HG03520 (cell line): ENCODE data around the gene WDR81.
"Not testable (repeated sequence)": the region's sequence is repeated elsewhere in the genome, so short reads cannot be mapped to it uniquely, and the experiment has no call there.

ENCODE experiments used
- ATAC-seq: cut with Tn5 transposase; IDR thresholded peaks from one replicate; pipeline ENCODE4 v1.9.1; 2021; ENCODE audit warnings: mild to moderate bottlenecking, moderate library complexity; ENCODE audit not compliant: unreplicated experiment

WDR81 gene

DNA sequence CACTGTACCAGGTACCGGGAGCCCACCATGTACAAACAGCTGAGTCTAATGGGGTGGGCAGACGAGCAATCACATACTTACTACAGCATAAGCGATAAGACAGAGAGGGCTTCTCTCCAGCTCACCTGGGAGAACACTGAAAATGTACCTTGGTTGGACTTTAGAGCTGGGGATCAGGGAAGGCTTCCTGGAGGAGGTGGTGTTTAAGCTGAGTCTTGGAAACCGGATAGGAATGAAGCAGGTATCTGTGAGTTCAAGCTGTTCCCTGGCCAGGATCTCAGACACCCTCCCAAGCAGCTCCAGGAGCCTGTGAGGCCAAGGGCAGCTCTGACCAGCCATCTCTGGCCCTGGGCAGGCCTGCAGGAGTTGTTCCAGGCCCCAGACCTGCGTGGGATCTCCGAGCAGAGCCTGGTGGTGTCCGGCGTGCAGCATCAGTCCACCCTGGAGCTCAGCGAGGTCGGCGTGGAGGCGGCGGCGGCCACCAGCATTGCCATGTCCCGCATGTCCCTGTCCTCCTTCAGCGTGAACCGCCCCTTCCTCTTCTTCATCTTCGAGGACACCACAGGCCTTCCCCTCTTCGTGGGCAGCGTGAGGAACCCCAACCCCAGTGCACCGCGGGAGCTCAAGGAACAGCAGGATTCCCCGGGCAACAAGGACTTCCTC is 29.4 kb downstream of the WDR81 start:
- ATAC-seq = no peak

GRCh38 chr17:1754430-1755112 is 30.1 kb downstream of the WDR81 start:
- no peak for ATAC-seq

DNA sequence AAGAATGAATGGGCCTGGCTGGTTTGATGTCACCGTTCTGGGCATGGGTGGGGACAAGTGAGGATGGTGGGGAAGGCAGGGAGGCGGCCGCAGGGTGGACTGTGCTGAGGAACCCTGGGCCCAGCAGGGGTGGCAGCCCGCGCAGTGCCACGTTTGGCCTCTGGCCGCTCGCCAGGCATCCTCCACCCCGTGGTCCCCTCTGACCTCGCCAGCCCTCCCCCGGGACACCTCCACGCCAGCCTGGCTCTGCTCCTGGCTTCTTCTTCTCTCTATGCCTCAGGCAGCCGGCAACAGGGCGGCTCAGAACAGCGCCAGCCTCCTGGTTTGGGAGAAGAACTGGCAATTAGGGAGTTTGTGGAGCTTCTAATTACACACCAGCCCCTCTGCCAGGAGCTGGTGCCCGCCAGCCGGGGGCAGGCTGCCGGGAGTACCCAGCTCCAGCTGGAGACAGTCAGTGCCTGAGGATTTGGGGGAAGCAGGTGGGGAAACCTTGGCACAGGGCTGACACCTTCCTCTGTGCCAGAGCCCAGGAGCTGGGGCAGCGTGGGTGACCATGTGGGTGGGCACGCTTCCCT is 30.8 kb downstream of the WDR81 start:
- ATAC-seq = no peak

- ATAC-seq = no peak
Measured at GRCh38 chr17:1755827-1756262, 31.3 kb downstream of the WDR81 start.

DNA sequence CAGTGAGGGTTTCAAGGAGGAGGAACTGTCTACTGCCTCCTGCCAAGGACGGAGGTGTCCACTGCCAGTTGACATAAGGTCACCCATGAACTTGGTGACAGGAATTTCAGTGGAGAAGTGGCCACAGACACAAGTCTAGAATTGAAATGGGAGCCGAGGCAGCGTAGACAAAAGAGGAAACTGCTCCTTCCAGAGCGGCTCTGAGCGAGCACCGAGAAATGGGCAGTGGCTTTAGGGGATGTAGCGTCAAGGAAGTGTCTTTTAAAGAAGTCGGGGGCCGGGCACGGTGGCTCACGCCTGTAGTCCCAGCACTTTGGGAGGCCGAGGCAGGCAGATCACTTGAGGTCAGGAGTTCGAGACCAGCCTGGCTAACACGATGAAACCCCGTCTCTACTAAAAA is 34.3 kb downstream of the WDR81 start:
- ATAC-seq = no peak

DNA sequence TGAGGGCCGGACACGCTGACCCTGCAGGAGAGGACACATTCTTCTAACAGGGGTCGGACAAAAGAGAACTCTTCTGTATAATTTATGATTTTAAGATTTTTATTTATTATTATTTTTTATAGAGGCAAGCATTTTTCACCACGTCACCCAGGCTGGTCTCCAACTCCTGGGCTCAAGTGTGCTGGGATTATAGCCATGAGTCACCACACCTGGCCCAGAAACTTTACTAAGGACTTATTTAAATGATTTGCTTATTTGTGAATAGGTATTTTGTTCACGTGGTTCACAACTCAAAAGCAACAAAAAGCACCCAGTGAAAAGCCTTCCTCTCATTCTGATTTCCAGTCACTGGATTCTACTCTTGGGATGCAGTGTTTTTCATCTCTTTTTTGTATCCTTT is 35.0 kb downstream of the WDR81 start:
- ATAC-seq = no peak

GRCh38 chr17:1762233-1762900 is 37.9 kb downstream of the WDR81 start:
- ATAC-seq = no peak

- no peak for ATAC-seq
Measured at GRCh38 chr17:1762901-1763898, 38.7 kb downstream of the WDR81 start.

GRCh38 chr17:1764284-1764683 is 39.8 kb downstream of the WDR81 start:
- ATAC-seq = no peak

DNA sequence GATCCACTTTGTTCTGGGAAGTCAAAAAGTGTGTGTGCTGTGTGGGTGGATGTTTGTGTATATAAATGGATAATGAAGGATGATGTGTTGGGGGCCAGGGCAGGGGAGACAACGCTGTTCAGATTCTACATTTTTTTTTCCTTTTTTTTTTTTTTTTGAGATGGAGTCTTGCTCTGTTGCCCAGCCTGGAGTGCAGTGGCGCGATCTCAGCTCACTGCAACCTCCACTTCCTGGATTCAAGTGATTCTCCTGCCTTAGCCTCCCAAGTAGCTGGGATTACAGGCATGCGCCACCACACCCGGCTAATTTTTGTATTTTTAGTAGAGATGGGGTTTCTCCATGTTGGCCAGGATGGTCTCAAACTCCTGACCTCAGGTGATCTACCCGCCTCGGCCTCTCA is 40.2 kb downstream of the WDR81 start:
- not testable (repeated sequence) for ATAC-seq

- ATAC-seq = no peak
Measured at GRCh38 chr17:1765576-1765975, 41.1 kb downstream of the WDR81 start.

DNA sequence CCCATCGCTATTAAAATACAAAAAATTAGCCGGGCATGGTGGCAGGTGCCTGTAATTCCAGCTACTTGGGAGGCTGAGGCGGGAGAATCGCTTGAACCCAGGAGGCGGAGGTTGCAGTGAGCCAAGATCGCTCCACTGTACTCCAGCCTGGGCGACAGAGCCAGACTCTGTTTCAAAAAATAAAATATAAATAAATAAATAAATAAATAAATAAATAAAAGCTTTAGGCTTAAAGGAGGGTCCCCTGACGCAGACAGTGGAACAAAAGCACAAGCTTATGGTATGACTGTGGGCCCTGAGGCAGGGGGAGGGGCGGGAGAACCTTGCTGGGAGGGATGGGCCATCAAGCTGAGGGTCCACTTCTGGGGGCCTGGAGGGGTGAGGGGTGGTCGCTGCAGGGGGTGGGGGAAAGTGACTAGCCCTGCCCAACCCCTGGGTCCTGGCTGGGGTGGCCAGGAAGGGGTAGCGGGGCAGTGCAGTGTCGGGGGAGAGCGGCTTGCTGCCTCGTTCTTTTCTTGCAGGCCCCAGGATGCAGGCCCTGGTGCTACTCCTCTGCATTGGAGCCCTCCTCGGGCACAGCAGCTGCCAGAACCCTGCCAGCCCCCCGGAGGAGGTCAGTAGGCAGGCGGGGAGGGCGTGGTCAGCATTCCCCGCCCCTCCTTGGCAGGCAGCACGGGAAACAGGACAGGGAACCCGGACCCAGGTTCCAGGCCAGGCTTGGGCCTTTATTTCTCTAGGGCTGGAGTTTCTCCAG is 42.1 kb downstream of the WDR81 start:
- no peak for ATAC-seq

DNA sequence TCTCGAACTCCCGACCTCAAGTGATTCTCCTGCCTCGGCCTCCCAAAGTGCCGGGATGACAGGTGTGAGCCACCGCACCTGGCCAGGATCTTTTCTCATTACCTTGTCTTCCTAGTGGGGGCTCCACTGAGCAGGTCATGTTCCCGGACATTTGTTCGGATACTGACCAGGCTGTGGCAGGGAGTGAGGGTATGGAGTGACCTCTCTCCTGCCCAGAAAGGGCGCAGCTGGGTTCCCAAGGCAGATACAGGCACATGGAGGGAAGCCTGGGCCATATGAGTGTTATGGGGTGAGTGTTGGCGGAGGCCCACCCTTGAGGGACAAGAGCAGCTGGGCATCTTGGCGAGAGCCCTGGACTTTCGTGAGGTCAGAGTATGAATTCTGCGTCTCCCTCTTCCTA is 42.9 kb downstream of the WDR81 start:
- no peak for ATAC-seq

DNA sequence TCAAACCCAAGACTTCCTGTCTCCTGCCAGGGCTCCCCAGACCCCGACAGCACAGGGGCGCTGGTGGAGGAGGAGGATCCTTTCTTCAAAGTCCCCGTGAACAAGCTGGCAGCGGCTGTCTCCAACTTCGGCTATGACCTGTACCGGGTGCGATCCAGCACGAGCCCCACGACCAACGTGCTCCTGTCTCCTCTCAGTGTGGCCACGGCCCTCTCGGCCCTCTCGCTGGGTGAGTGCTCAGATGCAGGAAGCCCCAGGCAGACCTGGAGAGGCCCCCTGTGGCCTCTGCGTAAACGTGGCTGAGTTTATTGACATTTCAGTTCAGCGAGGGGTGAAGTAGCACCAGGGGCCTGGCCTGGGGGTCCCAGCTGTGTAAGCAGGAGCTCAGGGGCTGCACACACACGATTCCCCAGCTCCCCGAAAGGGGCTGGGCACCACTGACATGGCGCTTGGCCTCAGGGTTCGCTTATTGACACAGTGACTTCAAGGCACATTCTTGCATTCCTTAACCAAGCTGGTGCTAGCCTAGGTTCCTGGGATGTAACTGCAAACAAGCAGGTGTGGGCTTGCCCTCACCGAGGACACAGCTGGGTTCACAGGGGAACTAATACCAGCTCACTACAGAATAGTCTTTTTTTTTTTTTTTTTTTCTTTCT is 45.4 kb downstream of the WDR81 start:
- no peak for ATAC-seq

DNA sequence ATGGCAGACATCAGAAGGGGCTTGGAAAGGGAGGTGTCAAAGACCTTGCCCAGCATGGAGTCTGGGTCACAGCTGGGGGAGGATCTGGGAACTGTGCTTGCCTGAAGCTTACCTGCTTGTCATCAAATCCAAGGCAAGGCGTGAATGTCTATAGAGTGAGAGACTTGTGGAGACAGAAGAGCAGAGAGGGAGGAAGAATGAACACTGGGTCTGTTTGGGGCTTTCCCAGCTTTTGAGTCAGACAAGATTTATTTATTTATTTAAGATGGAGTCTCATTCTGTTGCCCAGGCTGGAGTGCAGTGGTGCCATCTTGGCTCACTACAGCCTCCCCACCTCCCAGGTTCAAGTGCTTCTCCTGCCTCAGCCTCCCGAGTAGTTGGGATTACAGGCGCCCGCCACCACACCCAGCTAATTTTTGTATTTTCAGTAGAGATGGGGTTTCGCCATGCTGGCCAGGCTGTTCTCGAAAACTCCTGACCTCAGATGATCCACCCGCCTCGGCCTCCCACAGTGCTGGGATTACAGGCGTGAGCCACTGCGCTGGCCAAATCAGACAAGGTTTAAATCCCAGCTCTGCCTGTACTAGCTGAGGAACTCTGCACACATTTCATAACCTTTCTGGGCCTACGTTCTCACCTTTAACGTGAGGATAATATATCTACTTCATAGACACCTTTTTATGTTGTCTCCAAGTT is 48.6 kb downstream of the WDR81 start:
- not testable (repeated sequence) for ATAC-seq

DNA sequence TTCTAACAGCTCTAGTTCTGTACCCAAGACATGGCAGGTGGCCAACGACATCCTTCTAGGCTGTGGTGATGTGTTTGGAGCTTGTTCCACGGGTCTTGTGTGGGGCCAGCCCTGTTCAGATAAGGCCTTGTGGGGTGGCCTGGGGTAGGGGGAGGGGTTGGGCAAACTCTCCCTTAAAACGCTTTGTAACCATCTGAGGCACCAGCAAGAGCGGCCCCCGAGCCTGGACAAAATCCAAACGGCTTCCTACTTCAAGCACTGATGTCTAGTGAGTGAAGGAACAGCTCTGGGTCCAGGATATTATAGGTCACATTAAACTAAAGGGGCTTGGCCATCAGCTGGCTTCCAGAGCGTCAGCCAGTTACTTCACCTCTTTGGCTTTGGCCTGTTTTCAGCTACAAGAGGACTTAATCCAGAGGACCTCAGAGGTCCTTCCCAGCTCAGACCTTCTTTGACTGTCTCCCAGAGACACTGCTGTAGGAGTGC is 49.2 kb downstream of the WDR81 start:
- ATAC-seq = no peak

GRCh38 chr17:1774390-1775176 is 50.1 kb downstream of the WDR81 start:
- ATAC-seq = no peak

DNA sequence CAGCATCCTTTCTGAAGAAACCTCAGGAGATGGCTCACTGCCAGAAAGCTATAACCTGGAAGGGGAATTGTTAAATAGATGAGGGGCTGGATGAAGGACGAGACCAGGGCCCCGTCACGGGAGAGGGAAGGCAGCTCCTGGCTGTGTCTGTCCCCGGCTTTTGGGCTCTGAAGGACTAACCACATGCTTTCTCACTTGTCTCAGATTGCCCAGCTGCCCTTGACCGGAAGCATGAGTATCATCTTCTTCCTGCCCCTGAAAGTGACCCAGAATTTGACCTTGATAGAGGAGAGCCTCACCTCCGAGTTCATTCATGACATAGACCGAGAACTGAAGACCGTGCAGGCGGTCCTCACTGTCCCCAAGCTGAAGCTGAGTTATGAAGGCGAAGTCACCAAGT is 51.8 kb downstream of the WDR81 start:
- ATAC-seq = no peak
